Retinal pigment epithelial cell (primary cell): ENCODE measurements around the gene PDGFD.

Source experiments
- DNase-seq: peaks from one replicate; pipeline ENCODE4 v3.0.0-alpha.2; 2010; ENCODE audit warnings: low read depth
- H3K4me3 ChIP-seq: 2 replicates; pipeline ENCODE4 v1.5.1; 2011; ENCODE audit warnings: mild to moderate bottlenecking, low read length, control low read depth, moderate library complexity
- TF ChIP-seq, protein P1 (sequence below): conservative IDR thresholded peaks from 2 replicates; pipeline ENCODE4 v1.5.1; 2011; ENCODE audit warnings: low read depth, low read length, control low read depth, inconsistent platforms

Gene PDGFD

DNA sequence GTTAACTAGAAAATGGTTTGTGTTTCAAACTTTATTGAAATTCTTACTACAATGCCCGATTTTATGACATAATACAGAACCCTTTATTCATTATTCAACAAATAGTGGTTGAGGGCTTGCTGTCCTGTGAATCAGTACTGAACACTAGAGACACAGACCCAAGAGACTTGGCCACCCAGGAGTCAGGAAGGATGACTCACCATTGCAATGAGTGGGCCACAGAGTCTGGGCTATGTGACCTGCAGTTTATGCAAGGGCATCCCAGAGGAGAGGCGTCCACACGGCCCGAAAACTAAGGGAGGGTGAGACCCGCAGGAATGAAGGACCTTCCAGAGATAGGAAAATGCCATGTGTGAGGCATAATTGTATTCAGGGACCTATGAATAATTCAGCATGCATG lies 271.3 kb downstream of the PDGFD start:
- TF ChIP-seq, protein P1, sequence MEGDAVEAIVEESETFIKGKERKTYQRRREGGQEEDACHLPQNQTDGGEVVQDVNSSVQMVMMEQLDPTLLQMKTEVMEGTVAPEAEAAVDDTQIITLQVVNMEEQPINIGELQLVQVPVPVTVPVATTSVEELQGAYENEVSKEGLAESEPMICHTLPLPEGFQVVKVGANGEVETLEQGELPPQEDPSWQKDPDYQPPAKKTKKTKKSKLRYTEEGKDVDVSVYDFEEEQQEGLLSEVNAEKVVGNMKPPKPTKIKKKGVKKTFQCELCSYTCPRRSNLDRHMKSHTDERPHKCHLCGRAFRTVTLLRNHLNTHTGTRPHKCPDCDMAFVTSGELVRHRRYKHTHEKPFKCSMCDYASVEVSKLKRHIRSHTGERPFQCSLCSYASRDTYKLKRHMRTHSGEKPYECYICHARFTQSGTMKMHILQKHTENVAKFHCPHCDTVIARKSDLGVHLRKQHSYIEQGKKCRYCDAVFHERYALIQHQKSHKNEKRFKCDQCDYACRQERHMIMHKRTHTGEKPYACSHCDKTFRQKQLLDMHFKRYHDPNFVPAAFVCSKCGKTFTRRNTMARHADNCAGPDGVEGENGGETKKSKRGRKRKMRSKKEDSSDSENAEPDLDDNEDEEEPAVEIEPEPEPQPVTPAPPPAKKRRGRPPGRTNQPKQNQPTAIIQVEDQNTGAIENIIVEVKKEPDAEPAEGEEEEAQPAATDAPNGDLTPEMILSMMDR: no peak
- no peak for DNase-seq
- no peak overlapping the region for H3K4me3 ChIP-seq

DNA sequence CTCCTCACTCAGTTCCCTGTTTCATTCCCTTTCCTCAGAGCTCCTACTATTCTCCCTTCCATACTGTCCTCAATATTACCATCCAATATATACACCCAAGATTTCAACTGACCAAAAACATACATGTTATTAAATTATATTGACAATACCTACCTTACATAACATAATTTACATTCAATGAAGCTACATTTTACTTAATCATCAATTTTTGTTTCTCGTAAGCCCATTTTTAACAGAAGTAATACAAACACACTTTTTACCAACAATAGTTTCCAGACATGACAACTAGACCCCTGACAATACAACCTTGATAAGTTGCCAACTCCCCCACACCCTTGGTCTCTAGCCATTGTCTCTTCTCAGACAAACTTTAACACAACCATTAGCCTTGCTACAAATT lies 273.3 kb downstream of the PDGFD start:
- TF ChIP-seq, protein P1: no peak
- DNase-seq: no peak
- H3K4me3 ChIP-seq: no peak overlapping the region

DNA sequence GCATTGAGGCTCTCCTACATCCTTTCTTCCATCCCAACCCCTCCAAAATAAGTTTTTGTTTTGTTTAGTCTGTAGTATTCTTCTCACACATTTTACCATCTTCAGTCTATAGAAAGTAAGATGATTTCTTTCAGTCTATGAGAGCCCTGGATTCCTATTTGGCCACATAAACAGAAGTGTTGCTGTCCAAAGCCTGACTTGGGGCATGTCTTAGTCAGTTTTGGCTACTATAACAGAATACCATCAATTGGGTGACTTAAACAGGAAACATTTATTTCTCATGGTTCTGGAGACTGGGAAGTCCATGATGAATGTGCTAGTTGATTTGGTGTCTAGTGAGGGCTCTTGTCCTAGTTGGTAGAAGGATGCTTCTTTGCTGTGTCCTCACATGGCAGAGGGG lies 274.3 kb downstream of the PDGFD start:
- no peak for DNase-seq
- TF ChIP-seq, protein P1: no peak
- H3K4me3 ChIP-seq: no peak overlapping the region

DNA sequence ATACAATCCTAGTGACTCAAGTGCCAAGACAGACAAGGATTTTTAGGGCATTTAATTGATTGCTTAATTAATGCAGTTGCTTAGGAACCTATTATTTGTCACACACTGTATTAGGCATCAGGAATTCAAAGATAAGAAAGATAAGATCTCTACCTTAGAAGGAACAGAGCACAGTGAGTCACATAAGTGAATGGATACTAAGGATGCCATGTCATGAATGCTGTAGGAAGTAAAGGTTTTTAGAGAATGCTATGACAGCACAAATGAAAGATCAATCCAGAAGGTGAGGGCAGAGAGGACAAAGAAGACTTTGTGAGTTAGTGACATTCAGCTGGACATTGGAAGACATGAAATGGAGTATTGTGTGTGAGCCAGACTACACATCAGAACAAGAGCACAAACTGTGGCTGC lies 275.4 kb downstream of the PDGFD start:
- TF ChIP-seq, protein P1: no peak
- no peak for DNase-seq
- no peak overlapping the region for H3K4me3 ChIP-seq

DNA sequence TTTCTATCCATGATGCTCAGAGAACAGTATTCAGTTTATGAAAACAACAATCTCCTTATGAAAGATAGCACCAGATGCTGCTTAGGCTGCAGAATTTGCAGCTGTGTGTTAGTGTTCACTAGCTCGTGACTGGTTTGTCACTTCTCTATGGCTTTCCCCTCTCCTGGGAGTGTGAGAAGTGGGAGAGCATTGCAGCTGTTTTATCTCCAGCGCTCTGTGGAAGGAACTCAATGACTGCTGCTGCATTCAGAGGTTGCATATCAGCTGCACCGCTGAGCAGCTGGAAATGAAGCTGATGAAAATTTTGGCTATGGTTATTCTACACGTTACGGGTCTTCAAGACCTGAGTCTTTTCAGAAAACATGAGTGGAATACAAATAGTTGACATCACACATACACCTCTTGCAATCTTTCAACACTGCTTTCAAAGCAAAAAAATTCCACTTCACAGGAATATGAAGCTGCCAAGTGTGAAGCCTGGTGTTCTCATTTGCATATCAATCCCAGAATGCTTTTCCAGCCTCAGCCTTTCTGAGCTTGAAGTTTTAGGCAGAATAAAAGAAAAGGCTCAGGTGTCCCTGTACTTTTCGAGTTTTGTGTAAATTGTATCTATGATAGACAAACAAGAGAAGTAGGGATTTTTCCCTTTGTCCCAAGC lies 276.8 kb downstream of the PDGFD start:
- H3K4me3 ChIP-seq: no peak overlapping the region
- TF ChIP-seq, protein P1: no peak
- DNase-seq: no peak

DNA sequence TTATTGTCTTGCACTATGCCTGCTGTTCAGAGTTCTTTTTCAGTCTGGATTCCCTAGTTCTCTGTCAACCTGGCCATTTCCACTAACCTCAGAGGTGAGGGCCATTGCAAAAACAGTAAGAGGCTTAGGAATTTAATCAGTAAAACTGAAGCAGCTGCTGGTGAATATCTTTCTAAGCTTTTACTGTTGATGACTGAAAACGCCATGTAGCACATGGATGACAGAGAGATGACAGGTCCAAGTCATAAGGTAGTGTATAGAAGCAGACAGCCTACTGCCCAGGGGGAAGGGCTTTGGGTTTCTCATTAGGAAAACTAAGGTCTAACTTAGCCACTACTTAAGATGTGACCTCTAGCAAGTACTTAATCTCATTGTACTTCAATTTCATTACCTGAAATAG lies 280.1 kb downstream of the PDGFD start:
- H3K4me3 ChIP-seq: no peak overlapping the region
- DNase-seq: no peak
- TF ChIP-seq, protein P1: no peak

DNA sequence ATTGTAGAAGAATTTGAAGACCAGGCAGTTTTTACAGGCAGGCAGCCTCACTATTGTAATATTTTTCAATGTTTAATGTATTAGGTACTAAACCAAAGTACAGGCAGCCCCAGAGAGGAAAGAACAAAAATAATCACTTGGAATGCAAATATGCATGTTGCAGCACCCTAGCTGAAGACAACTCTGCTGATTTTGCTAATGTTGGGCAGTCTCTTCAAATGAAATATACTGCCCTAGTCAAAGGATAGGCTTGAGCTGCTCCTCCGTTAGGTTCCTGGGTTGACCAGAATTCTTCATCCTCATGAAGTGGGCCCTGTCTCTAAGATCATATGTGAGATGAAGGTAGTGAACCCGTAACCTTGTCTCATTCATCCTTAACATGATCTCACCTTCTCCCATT lies 280.7 kb downstream of the PDGFD start:
- TF ChIP-seq, protein P1: no peak
- no peak overlapping the region for H3K4me3 ChIP-seq
- DNase-seq: no peak
